NOMO-1 treated with DMSO at 0.1 percent for 48 hours (cell line): Measurements from ENCODE around the gene PIEZO1.
A peak's percentile ranks its signal among the peaks of the same experiment; 100 is the strongest.
"Not testable (repeated sequence)": the region's sequence is repeated elsewhere in the genome, so short reads cannot be mapped to it uniquely, and the experiment has no call there.

Experiments used
- DNase-seq: peaks from one replicate; lab custom pipeline; 2025; ENCODE audit not compliant: unreplicated experiment; lab: John Stamatoyannopoulos, UW

Gene PIEZO1

GRCh38 chr16:88783391-88784073, 1.5 kb downstream of the PIEZO1 start:
- peak; percentile 23 for DNase-seq

- DNase-seq: no peak
Observed at GRCh38 chr16:88782454-88783390, 2.3 kb downstream of the PIEZO1 start.

GRCh38 chr16:88781140-88782077, 3.6 kb downstream of the PIEZO1 start:
- peak; percentile 30 for DNase-seq

- no peak for DNase-seq
Observed at GRCh38 chr16:88780142-88781062, 4.6 kb downstream of the PIEZO1 start.

- DNase-seq: no peak
Observed at GRCh38 chr16:88779406-88780141, 5.4 kb downstream of the PIEZO1 start.

- no peak for DNase-seq
Observed at GRCh38 chr16:88778541-88779065, 6.4 kb downstream of the PIEZO1 start.

DNA sequence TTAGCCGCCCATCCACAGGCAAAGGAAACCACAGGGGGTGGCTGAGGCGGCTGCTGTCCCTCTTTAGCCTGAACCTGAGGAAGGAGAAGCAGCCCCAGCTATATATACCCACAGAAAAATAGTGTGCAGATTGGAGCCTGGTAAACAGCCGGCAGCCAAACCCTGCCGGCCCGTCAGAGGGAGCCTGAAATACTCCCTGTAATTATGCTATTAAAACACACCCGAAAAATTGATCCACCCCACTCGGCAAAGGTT, 6.8 kb downstream of the PIEZO1 start:
- DNase-seq: no peak

DNA sequence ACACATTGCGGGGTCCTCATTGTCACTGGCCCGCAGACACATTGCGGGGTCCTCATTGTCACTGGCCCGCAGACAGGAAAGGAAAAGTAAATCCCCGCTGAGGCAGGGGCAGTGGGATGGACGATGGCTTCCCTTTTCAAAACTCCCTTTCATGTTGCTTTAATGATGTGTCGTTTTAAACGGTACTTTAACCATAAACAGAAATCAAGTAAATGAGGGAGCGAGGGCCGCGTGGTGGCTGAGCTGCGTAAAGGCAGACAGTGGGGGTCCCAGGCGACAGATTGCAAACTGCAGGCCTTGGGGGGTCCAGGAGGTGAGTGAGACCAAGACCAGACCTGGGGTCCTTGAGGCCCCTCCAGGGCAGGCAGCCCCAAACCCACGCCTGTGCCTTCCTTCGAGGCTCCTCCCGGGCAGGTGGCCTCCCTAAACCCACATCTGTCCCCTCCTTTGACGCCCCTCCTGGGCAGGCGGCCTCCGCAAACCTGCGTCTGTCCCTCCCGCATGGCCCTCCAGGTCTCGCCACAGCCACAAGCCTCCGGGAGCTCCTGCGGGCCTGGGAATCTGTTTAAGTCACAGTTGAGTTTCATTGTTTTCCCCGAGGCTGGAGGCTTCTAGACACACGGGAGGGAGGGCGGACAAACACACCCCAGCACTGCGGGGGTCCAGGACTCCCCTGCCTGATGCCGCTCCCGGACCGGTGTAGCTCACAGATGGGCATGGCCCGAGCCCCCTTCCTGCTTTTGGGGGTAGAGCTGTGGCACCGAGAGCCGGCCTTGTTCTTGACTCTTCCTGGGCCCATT, 7.3 kb downstream of the PIEZO1 start:
- no peak for DNase-seq

DNA sequence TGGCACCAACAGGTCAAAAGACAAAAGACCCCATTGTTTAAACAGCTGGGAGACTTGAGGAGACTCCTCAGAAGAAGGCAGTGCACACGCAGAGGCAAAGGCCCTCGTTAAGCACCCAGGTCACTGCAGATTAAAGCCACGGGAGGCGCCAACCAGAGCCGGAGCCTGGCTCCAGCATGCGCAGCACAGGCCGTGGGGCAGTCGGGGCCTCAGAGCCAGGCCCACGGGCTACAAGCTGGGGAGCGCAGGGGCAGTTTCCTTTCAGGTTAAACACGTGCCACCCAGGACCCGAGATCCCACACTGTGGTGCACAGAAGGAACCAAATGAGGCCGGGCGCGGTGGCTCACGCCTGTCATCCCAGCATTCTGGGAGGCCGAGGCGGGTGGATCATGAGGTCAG, 9.2 kb downstream of the PIEZO1 start:
- DNase-seq: no peak

DNA sequence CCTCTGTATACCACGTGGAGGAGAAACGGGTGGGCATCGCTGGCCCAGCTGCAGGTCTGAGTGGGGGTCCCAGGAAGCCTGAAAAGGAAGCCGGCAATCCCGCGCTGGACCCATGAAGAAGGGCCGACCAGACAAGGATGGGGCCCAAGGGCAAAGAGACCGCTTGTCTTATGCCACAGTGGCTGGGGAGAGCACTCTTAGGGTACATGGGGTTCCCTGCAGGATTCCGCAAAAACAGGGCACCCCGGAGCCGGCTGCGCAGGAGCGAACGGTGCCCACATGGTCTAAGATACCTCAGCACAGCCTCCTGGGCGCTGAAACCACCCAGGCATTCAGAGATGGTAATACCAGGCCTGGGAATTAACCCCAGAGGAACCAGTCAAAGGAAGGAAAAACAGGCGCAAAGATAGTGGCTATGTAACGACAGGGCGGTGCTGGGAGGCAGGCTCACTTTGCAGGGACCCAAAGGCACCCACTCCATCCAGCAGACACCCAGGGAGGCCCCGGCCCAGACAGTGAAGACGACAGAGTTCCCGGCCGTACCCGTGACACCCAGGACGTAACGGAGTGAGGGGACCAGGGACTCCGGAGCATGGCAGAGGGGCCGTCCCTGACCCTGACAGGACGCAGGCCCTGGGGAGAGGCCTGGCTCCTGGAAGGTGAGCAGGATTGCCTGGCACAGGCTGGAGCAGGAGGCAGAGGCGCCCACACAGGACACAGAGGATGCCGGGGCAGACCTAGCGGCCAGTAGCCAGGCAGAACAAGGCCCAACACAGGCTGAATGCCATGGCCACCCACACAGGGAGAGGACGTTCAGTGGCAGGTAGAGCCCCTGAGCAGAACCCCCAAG, 10.3 kb downstream of the PIEZO1 start:
- DNase-seq: no peak

- DNase-seq: no peak
Observed at GRCh38 chr16:88773812-88774291, 11.2 kb downstream of the PIEZO1 start.

GRCh38 chr16:88772871-88773811, 11.9 kb downstream of the PIEZO1 start:
- DNase-seq: no peak

- not testable (repeated sequence) for DNase-seq
Observed at GRCh38 chr16:88771781-88772180, 13.2 kb downstream of the PIEZO1 start.

GRCh38 chr16:88771294-88771772, 13.7 kb downstream of the PIEZO1 start:
- DNase-seq: no peak

GRCh38 chr16:88770461-88771293, 14.3 kb downstream of the PIEZO1 start:
- no peak for DNase-seq
